Islet precursor cell (in vitro differentiated cells): ENCODE results near the gene ZBTB7C.

Experiments used
- DNase-seq: peaks from one replicate; pipeline ENCODE4 v3.0.0-alpha.2; 2018

ZBTB7C gene

DNA sequence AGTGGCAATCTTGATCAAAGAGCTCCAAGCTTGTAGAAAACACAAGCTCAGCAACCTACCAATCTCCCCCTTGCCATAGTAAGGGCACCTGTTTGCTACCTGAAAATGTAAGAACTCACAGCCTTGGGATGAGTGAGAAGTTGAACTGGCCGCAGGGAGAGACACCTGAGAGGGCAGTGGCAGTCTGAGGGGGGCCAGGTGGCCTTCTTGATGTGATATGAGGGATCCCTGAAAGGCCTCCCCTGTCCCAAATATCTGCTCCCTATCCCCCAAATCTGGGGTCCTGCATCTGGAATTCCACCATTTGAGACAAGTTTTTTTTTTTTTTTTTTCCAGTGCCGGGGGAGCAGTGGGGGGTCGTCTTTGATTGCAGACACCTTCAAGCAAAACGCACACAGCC, 248.6 kb downstream of the ZBTB7C start:
- no peak for DNase-seq

DNA sequence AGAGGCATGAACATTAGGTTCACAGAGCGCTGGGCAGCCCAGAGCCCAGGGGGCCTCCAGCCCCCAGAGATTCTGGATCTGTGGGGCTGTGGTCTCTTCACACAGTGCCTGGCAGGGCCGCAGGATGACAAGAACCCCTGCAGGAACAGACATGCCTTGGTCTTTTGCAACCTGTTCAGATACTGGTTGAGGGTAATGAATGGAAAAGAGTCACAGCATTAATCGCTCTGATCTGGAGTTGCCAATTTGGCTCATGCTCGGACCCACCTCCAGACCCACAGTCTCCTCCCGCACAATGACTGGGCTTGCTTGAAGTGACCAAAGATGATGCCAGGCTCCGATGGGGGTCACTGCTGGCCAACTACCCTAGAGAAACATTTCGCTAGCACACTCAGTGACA, 249.4 kb downstream of the ZBTB7C start:
- no peak for DNase-seq

- DNase-seq: no peak
Measured at GRCh38 chr18:48158721-48159120, 250.5 kb downstream of the ZBTB7C start.

DNA sequence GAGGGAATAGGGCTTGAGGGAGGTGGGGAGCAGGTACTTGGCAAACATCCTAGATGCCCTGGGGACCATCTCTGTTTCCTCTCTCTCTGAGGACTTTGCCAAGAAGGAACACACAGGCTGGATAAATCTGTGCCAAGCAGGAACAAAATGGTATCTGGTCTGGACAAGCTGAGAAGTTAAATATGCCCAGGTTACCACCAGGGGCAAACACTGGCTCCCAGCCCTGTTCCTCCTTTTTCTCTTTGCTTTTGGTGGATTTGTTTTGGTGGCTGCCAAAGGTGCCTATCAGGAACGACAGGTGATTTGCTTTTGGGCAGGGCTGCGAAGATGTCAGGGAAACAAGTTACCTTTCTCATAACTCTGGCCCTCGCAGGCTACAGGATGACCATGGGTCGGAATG, 251.2 kb downstream of the ZBTB7C start:
- DNase-seq: no peak

DNA sequence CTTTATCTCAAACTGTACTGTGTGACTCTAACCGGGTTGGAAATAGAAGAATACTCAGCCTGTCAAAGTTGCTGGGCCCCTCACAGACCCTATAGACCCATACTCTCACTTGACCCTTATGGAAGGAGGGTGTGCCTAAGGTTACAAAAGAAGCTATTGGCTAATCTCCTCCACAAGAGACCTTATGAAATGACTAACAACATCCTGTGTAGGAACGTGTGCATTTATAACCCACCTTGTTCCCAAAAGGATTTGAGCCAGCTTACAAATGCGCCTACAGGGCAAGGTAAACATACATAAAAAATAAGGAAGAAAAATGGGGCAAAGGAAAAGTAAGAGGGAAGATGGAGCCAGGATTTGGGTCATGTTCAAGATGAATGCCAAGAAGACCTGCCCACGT, 253.3 kb downstream of the ZBTB7C start:
- no peak for DNase-seq

GRCh38 chr18:48154828-48155227, 254.4 kb downstream of the ZBTB7C start:
- DNase-seq: no peak

GRCh38 chr18:48153613-48154481, 255.3 kb downstream of the ZBTB7C start:
- no peak for DNase-seq

GRCh38 chr18:48152549-48152948, 256.6 kb downstream of the ZBTB7C start:
- DNase-seq: no peak

DNA sequence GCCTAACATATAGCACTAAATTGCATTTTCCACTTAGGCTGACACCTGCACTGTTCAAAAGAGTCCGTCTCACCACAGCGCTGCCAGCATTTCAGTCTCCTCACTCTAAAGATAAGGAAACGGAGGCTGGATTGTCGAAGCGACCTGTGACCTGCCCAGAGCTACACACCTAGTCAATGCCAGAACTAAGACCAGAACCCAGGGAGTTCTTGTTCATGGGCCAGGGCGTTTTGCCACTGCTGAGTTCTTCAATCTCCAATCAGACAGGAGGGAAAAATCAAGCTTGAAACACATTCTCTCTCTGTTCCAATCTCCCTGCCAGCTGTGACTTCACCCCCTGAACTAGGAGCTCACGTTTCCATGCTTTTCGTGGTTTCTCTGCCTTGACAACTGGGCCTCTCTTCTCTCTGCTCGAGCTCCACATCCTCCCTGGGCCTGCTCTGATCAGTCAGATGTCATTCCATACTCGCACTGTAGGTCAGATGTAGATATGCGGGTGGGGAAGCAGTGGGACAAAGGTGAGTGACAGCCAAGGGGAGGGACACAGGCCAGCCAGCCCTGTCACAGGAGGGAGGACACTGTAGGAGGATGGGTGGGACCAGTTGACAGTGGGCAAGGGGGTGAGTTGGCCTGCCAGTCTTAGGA, 257.6 kb downstream of the ZBTB7C start:
- no peak for DNase-seq

- no peak for DNase-seq
Measured at GRCh38 chr18:48149020-48149685, 260.0 kb downstream of the ZBTB7C start.

- DNase-seq: no peak
Measured at GRCh38 chr18:48142994-48143393, 266.2 kb downstream of the ZBTB7C start.

DNA sequence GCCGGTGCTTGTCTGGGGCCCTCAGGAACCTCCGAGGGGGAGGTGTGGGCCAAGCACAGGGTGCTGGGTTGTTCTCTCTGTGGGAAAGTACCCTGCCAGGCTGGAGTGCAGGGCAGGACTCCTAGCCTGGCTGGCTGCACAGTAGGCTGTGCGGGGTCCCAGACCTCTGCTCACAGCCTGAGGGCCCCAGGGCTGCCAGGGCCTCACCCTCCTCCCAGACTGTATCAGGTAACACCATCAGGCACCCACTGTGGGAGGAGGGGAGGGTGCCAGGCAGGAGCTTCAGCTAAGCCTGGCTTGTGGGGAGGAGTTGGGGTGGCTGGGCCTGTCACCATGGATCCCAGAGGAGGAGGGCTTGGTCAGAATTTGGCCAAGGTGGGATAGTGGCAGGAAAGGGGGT, 266.8 kb downstream of the ZBTB7C start:
- no peak for DNase-seq

DNA sequence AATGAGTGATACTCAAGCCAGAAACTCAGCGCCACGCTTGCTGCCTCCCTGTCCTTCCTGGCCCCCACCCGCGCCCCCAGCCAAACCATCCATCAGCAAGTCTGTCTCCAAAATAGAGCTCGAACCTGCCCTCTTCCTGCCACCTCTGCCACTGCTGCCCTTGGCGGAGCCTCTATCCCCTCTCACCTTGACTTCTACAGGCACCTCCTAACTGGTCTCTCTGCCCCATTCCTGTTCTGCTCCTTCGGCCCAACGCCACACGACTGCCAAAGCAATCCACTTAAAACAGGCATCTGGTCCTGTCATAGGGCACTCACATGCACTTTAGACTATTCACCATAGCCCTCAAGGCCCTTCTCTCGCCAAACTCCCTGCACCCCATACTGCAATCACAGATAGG, 268.5 kb downstream of the ZBTB7C start:
- DNase-seq: no peak

DNA sequence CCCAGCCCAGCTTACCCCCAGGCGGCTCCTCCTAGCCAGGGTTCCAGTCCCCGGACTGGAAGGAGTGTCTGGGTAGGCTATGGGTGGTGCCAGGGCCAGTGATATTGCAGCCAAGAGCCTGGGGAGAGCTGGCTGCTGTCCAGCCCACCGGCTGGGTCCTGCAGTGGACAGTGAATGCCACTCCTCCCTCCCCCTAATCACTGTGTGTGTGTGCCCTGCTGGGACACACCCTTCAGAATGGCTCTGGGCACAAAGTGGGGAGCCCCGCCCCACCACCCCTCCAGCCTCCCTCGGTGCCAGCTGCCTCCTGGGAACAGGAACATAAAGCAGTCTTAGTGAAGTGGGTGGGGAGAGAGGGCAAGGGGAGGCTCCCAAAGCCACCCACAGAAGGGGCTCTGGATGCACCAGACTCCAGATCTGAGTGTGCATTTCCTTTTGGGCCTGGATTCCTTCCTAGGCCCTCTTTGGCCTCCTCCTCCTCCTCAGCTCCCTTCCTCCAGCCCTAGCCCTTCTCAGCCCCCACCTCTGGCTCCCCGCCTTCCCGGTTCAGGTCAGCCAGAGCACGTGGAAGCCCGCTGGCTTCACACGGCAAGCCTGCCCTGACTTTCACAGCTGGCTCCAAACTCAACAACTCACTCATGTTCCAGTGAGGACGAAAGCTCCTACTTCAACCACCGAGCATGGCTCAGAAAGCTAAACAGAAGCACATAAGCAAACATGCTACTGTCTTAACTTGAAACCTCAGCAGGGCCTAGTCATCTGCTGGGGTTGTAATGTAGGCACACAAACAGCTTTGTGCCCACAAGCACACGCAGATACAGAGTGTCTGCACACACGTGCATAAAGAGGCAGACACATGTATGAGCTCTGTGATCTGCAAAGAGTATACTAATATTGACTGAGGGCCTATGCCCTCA, 269.5 kb downstream of the ZBTB7C start:
- DNase-seq: no peak

DNA sequence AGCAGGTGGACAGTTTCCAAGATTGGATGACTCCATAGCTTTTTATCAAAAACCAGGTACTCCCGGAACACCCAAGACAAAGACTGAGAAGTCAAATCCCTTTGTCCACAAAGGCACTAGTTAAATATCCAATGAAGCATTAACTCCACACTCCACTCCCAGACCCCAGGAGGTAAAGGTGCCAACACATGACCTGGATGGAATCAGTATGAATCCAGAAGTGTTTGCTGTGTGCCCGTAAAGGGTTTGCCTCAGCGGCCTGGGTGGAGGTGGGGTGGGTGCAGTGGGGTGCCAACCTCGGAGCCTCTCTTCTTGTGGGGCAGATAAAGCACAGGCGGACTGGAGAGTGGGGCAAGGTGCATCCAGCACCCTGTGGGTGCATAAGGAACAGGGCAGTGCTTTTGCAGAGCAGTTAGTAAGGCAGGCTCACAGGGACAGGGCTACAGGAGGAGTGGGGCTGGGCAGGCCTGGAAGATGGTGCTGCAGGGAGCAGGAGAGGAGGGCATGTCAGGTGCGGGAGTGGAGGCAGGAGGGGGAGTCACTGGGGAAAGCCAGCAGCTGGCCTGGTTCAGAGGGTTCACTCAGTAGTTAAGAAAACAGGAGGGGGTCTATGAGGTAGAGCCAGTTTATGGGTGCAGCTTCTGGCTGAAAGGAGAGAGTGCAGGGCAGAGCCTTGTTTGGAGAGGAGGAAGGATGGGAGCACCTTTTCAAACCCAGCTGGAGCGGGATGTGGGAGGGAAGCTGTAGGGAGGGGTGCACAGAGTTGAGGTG, 270.3 kb downstream of the ZBTB7C start:
- DNase-seq: no peak

- DNase-seq: no peak
Measured at GRCh38 chr18:48138210-48138609, 271.0 kb downstream of the ZBTB7C start.

- DNase-seq: no peak
Measured at GRCh38 chr18:48137374-48138081, 271.7 kb downstream of the ZBTB7C start.

GRCh38 chr18:48136827-48137373, 272.3 kb downstream of the ZBTB7C start:
- DNase-seq: no peak

DNA sequence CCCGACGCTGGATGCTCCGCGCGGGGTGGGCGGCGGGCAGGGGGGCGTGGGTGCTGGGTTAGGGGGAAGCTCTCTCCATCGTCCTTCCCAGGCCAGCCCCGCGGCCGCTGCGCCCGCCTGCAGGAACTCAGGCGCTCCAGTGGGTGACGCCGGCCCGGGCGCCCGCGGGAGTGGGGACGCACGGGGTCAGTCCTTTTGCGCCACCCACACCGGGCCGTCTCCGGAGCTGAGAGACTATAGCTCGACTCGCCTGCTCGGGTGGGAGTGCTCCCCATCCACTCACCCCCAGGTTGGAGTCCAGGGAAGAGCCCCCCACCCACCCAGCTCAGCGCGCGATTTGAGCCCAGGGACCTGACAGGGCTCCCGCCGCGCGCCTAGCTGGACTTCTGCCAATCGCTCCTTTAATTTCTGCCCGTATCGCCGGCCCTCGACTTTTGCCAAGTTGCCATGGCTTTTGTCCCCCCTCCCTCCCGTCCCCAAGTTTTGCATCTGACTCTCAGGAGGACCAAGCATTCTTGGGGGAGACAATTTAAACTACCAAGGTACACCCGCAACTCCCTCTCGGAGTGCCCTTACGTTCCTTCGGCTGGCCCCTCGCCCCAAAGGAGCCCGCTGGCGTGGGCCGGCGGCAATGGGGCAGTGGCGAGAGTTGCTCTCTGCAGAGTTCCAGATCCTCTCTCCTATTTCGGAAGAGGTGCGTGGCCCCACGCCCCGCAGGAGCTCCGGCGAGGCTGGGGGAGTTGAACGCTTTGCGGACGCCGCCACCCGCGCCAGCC, 272.9 kb downstream of the ZBTB7C start:
- DNase-seq: no peak

GRCh38 chr18:48135436-48135966, 273.7 kb downstream of the ZBTB7C start:
- no peak for DNase-seq
